Stimulated activated CD4-positive, alpha-beta T cell treated with anti-CD3 and anti-CD28 coated beads, TNF-alpha, amount 100 ng/mL, for 1 hour (primary cell): ENCODE data around the gene DDAH2.

Experiments
- DNase-seq, 3 donors: peaks; one replicate each; pipeline ENCODE4 v3.0.0-alpha.2; 2020; ENCODE audit warnings: low read depth in 3 of 3, low spot score in 1 of 3

The DDAH2 gene

DNA sequence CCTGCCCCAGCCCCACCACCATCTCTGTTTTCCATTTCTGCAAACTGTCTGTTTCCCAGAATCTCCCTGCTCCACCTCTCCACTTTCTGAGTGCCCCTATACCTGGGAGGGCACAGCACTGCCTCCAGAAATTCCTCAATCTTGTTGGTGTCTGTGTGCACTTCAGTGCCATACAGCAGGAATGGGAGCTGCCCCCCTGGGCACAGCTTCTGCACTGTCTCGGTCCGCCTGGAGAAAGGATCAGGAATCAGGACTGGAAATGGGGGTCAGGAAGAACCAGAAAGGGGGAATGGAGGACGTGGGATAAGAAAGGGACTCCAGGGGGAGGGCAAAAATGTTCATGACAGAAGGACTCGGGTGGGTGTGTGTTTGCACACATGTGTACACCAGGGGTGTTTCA, 4.6 kb upstream of the DDAH2 start:
- no peak for DNase-seq

DNA sequence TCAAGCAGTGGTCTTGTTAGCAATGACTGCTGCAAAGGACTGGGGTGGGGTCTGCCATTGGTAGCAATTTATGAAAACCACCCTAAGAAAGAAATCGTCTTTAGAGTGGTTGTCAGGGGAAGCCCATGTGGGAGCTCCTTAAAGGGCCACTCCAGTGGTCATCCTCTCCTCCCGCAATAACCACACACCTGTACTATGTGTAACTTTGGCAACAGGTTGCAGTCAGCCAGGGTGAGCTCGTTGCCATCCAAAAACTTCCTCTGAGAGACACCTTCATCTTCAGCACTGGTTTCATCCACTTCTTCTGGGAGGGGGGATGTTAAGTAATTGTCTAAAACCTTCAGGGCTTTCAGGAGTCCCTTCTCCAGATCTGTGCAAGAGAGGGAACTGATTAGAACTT, 2.9 kb upstream of the DDAH2 start:
- no peak for DNase-seq

DNA sequence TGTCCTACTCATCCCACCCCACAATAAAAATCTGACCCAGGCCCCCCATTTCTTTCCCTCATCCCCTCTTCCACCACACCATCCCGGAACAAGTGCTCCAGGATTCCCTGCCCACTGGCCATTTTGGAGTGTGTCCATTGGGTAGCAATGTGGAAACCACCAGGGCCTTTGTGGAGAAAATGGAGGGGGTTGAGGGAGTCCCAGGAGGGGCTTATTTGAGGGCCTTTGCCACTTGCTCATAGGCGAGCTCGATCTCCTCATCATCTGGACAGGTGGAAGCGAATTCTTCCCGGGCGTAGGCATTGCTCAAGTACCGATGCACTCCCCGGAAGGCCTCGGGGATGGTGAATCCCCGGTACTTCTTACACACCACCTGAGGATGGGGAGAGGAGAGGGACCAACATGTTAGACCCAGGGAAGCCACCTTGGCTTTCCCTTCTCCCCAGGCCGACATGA, 1.6 kb upstream of the DDAH2 start:
- no peak for DNase-seq

DNA sequence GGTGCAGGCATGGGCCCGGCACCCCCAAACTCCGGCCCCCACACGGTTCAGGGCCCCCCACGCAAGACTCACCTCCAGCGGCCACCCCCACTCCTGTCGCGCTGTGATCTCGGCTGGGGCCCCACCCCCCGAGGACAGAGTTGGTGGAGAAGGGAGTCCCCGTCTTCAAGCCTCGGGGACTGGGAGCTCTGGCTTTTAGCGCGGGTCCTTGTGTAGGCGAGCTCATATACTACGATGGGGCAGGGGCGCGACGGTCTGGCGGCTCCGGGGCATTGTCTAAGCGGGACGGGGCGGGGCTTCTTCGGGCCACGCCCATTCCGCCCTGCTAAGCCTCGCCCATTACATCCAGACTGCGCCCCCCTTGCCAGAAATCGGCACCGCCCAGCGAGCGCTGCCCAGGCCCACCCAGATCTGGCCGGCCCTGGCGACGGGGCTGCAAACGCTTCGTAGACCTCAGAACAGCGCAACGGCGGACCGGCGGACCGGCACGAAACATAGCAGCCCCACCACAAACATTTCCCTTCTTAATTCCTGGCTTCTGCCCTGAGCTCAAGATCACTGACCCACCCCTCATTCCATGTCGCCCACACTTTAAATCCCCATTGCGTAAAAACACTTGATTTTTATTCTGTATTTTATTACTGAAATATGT, 1.0 kb upstream of the DDAH2 start:
- peak in 1 of 3 donors; percentile 56 for DNase-seq

DNA sequence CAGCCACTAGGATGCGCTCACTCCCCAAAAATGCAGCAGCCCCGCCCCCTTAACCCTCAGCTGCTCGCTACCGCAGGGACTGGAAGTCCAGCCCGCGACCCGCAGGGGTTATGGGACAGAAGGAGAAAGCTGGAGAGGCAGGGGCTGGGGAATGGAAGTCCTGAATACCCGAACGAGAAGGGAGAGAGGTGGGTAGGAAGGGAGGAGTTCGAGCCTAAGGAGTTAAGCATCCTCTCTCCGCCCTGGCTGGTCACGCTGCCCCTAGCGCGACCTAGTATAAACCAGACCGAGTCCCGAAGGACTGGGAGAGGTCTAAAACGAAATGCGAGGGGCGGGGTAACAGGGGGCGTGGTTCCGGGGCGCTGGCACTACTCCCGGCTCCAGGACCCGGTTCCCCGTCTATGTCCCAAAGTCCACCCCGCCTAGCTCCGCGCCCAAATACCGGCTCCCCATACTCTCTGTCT, 448 bp upstream of the DDAH2 start:
- DNase-seq, result peak in 2 of 3 donors; percentile 64 to 73

DNA sequence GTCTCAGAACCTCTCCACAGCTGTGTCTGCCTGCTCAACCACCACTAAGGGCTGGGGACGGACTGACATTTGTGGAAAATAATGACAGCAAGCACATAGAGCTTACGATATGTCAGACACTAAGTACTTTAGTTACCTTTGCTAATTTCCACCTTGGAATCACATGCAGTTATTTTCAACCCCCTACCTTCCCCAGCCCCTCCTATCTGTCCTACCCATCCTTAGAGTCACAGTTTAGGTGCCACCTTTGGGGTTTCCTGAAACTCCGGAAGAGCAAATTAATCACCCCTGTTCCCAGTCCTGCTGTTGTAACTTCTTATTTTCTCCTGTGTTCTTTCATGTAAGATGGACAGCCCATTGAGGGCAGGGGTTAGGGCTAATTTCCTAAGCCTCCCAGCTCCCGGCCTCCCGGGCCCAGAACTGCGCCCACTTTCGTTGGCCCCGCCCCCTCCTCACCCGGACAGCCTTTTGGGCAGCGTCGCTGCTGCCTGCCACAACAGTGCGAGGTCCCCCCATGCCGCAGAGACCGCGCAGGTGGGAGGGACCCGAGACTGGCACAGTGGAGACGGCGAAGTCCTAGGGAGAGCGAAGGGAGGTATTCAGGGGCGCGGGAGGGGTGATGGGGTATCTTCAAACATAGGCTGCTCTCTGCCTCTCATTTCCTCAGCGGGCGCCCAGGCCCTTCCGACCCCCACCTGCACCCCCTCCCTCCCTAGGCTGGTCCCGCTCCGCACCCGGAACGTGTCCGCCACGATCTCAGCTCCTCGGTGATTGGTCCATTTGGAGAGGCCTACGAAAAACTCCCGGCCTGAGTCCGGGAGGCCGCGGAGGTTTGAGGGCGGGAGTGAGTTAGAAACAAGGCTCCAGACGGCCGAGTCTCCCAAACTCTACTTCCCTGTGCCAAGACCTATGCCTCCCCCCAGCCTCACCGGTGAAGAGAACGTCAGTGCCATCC, 1.1 kb downstream of the DDAH2 start:
- no peak for DNase-seq

DNA sequence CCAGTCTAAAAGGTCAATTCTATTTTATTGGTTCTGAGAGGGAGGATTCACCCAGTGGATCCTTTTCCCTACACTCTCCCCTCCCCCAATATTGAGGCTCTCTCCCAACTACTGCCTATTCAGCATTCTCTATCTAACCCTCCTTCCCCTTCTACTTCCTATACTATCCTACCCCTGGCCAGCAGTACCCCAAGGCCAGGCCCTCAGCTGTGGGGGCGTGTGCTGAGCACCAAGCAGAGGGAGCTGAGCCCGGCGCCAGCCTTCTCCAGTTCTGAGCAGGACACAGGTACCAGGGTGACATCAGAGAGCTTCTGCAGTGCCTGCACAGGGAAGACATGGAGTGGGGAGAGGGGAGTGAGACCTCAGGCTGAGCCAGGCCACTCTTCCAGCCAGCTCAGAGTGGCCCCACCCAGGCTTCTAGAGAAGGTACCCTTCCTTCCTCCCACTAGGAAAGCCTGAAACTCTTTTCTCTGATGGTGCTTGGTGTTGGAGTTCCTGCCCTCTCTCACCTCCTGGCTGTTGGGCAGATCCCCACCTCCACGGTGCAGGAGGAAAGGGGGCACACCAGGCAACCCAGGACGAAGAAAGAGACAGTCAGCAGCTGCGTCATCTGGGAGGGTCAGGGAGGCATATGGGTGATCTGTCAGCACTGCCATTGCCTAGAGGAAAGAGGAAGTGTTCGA, 1.9 kb downstream of the DDAH2 start:
- no peak for DNase-seq

DNA sequence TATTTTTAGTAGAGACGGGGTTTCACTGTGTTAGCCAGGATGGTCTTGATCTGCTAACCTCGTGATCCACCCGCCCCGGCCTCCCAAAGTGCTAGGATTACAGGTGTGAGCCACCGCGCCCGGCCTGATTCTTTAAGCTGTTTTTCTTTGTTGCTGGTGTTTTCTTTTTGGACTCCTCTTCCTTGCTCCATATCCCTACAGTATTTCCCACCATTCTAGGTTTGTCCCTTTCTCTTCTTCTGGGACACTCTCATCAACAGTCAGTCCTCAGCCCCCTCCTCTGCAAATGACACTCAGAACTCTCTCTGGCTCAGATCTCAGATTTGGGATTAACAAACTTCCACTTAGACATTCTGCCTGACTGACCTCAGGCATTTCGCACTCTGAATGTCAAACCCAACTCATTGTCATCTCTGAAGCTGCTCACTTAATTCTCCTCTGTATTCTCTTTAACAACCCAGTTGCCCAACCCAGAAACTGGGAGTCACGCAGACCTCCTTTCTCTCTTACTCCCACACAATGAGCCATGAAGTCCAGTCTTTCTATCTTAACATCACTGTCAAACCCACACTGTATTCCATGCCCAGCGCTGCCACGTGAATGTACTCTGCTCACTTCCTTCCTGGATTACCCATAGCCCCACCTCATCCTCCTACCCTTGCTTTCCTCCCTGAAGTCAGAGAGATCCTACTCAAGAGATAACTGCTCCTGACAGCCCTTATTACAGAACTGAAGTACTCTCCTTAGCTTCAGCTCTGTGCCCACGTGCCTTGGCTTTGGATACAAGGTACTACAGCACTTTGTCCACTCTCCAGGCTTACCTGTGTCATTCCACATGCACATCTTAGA, 3.4 kb downstream of the DDAH2 start:
- no peak for DNase-seq

DNA sequence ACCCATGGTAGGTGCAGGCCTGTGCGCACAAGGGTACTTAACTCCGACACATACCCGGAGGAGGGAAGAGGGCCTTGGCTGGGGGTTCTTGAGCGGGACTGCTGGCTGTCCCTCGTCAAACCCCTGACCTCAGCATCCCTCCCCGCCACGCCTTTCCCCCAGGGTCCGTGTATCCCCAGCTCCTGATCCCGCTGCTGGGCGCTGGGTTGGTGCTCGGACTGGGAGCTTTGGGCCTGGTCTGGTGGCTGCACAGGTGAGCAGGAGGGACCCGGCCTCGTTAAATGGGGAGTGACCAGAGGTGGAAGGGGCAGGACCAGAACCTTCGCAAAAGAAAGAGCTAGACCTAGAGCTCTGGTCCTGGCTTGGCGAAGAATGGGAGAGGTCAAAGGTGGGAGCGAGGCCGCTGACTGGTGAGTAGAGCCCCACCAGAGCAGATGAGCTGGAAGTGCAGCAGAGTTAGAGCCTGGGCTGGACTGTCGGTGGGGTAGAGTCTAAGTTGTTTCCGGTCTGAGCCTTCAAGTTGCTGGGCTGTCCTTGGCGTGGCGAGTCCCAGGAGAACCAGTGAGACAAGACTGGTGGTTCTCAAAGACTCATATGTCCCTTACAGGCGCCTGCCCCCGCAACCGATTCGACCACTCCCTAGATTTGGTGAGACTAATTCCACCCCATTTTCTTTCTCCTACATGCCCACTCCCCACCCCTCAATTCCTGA, 5.0 kb downstream of the DDAH2 start:
- no peak for DNase-seq

DNA sequence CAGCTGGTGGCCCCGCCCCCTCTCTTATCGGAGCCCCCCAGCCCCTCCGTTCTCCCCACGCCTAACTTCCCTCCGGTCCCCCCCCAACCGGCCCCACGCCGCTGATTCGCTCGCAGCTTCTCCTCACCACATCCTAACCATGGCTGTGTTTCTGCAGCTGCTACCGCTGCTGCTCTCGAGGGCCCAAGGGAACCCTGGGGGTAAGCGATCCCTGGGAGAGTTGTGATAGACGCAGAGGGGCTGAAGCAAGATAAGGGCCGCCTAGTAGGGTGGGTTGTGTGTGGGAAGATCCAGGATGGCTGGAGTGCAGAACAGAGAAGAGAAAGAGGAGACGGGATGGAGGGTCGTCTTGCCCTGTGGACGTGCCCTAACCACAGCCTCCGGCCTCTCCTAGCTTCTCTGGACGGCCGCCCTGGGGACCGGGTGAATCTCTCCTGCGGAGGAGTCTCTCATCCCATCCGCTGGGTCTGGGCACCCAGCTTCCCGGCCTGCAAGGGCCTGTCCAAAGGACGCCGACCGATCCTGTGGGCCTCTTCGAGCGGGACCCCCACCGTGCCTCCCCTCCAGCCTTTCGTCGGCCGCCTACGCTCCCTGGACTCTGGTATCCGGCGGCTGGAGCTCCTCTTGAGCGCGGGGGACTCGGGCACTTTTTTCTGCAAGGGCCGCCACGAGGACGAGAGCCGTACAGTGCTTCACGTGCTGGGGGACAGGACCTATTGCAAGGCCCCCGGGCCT, 5.7 kb downstream of the DDAH2 start, which contains the start of gene MPIG6B:
MPIG6B (plus strand) TSS at position 129 of the 735 bp plus-strand sequence; CDS start at position 140, 11 bp downstream.
- DNase-seq, result no peak

DNA sequence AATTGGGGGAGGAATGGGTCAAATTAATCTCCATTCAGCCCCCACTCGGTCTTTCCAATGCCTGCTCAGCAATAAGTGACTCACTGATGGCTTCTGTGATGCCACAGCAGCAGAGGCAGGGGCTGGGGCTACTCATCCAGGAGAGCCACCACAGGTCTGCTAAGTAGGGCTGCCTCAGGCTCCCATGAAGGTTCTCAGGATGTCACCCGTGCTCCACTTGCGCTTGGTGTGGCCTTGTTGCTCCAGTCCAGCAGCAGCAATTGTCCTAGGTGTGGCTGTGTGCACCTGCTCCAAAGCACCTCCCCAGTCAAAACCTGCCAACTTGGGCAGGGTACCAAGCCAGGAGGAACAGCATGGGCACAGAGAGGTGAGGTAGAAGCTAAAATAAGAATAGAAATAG, 6.9 kb downstream of the DDAH2 start:
- DNase-seq, result no peak

DNA sequence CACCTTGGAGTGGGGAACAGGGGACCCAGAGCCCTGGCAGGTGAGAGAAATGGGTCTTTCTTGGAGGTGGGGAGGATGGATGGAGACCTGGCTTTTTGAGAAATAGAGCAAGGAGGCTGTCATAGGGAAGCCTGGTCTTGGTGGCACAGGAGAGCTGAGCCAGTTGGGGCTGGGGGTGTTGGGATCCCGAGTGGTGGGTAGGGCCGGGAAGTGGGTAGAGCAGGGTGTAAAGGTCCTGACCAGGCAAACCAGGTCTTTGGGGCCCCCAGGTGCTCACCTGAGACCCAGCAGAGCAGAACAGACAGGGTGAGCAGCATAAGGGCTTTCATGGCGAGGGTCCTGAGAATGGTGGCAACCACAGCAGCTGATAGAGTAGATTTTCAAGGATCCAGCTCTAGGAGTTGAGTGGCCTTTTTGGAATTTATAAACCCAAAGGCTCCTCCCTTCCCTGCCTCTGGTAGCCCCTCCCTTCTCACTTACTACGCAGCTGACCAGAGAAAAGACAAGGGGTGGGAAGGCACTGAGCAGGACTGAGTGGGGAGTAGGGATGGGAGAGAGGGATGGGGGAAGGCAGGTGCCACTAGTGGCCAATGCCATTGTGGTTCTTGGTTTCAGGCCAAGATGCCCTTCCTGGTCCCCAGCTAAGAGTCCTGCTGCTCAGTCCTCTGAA, 7.6 kb downstream of the DDAH2 start, which contains the start of gene LY6G6C:
LY6G6C (minus strand) TSS at position 396 of the 670 bp plus-strand sequence; CDS start at position 329, 67 bp downstream.
- DNase-seq, result no peak

DNA sequence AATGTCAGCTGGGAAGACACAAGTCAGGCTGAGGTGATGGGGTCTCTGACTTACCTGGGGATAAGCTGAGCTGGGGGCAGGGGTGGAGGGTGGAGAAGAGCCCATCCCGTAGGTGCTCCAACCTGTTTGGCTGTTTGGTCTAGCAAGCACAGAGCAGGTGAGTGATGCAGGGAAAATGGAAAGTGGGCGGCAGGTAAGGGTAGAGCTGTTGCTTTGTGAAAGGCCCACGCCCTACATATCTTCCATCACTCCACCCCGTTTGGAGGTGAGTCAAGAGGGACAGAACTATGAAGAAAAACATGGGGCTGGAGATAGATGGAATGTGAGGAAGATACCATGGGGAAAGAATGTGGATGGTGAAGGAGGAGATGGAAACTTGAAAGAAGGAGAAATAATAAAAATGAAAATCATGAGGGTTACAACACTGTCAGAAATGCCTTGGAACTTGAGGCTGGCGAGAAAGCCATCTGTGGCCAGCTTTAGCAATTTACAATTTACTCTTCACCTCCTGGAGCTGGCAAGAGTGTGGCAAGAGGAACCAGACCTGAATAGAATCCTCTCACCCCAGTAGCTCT, 8.8 kb downstream of the DDAH2 start:
- DNase-seq, result no peak

DNA sequence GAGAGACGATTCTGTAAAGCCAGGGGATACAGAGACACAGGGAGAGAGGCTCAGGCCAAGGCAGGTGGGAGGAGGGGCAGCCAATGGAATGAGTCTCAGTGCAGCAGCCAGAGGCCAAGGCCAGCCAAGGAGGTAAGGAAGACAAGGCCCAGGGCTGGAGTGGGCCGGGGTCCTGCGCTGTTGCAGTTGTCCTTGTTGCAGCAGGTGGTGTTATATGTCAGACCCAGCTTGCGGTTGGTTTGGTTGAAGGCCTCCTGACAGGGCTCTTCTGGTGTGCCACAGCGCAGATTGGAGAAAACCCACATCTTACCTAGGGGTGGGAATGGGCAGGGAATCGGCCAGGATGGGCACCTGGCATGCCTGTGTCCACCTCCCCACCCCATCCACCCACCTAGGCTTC, 10.1 kb downstream of the DDAH2 start:
- no peak for DNase-seq

DNA sequence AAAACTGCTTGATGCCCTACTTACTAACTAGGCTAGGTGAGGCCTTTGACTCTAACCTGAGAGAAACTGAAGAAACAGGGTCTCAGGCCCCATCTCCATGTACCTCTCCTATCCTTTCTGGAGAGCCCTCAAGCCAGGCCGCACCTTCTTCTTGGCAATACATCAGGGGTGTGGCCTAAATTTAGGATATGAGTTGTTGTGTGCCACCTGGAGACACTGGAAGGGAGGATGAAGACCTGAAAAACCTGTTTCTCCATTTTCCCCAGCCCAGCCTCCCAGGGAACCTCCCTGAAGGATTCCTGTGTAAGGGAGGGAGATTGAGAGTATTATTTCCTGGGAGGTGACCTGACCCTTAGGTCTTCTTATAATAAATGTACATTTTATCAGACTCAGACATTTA, 10.8 kb downstream of the DDAH2 start:
- no peak for DNase-seq

DNA sequence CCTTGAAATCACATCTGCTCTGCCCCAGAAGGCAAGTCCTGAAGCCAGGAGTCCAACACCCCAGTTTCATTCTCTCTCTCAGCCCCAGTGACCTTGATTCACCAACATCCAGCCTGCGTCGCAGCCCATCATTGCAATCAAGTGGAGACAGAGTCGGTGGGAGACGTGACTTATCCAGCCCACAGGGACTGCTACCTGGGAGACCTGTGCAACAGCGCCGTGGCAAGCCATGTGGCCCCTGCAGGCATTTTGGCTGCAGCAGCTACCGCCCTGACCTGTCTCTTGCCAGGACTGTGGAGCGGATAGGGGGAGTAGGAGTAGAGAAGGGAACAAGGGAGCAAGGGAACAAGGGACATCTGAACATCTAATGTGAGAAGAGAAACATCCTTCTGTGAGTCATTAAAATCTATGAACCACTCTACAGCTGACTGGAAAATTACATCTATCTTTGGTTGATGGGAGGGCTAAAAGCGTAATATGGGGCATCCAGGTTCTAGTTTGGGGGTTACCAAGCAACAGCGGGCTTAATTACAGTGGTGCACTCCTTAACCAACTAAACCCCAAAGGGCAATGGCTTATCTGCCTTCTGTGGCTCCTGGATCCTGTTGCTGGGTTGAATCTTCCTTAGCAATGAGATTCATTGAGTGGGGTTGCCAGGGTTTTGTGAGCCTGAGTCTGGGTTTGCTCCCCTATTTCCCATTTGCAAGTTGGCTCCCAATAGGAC, 11.4 kb downstream of the DDAH2 start:
- DNase-seq, result no peak
